Suppressor macrophage treated with lipopolysaccharide for 4 hours (primary cell): ENCODE results near the gene SENP1.
"Not testable (repeated sequence)": the region's sequence is repeated elsewhere in the genome, so short reads cannot be mapped to it uniquely, and the experiment has no call there.

Experiments used
- DNase-seq: peaks from one replicate; pipeline ENCODE4 v3.0.0-alpha.2; 2020

SENP1 gene

GRCh38 chr12:48105867-48106680 is at the start of gene SENP1:
Gene SENP1, minus strand, starts transcription at chr12:48106079. Its CDS starts 4,607 bp downstream, at chr12:48101472.
- peak; percentile 92 for DNase-seq

DNA sequence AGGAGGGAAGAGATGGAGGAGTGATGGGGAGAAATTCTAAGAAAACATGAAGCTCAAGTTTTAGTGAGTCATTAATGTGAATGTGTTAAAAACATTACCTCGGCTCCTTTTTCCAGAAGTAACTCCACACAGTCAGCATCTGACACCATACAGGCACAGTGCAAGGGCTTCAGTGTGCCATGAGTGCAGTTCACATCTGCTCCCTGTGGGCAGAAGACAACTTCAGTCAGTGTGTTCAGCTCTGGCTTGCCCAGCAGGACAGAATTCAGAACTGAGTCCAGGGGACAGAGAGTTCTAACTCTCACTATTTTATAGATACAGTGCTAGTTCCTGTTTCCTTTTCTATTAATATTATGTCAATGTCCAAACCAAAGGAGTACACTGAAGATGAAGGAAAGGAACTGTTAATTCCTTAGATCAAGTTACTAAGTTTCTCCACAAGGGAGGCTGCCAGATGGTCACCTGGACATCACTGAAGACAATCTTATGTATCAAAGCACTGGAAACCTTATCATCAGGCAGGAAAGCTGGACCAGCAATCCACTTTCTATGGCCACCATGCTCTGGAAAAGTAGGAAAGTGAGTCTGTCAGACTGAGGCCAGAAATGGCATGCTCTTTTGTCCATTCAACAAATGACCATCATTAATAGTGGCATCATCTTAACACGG is 45.4 kb upstream of the SENP1 start:
- DNase-seq = no peak

- no peak for DNase-seq
Measured at GRCh38 chr12:48145981-48146380, 40.1 kb upstream of the SENP1 start.

GRCh38 chr12:48143898-48144297 is 38.0 kb upstream of the SENP1 start:
- no peak for DNase-seq

DNA sequence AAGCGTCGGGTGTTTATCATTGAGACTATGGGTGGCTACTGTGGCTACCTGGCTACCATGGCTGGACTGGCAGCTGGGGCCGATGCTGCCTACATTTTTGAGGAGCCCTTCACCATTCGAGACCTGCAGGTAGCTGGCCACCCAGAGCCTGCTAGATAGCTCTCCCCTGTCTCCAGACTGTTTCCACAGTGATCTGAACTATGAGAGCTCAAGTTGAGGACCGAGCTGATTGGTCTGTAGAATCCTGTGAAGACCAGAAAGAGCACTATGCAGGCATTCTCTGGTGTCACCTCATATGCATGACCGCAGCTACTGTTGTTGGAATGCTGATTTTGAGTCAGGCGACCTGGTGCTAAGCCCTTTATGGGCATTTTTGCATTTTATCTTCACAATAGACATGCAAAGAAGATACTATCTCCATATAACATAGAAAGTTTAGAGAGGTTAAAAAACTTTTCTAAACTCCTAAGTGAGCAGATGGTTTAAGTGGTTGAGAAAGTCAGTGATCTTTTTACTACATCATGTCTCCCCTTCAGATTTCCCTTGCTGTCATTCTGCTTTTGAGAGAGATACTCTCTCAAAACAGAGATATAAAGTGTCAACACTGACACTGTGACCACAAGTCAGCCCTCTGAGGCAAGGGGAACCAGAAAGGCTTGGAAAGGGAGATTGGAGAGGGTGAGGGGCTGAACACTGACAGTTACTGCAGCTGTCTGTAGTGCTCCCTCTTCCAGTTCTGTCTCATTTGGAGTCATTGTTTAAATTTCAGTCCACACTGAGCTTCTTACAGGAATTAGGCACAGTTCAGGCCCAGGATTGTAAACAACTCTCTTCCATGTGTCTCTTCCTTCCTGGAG is 37.2 kb upstream of the SENP1 start:
- no peak for DNase-seq

GRCh38 chr12:48135027-48135426 is 29.1 kb upstream of the SENP1 start:
- no peak for DNase-seq

DNA sequence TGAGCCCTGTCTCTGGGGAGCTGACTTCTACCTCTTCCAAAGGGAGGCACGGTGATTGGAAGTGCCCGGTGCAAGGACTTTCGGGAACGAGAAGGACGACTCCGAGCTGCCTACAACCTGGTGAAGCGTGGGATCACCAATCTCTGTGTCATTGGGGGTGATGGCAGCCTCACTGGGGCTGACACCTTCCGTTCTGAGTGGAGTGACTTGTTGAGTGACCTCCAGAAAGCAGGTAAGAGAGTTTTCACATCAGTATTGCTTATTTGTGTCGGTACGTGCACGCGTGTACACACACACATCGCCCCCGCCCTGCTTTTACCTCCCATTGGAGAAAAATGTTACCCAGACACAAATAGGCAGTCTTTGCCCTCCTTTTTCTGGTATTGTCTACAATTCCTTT is 26.9 kb upstream of the SENP1 start:
- DNase-seq = no peak

GRCh38 chr12:48131517-48131916 is 25.6 kb upstream of the SENP1 start:
- DNase-seq = no peak

- DNase-seq = no peak
Measured at GRCh38 chr12:48129376-48129775, 23.5 kb upstream of the SENP1 start.

DNA sequence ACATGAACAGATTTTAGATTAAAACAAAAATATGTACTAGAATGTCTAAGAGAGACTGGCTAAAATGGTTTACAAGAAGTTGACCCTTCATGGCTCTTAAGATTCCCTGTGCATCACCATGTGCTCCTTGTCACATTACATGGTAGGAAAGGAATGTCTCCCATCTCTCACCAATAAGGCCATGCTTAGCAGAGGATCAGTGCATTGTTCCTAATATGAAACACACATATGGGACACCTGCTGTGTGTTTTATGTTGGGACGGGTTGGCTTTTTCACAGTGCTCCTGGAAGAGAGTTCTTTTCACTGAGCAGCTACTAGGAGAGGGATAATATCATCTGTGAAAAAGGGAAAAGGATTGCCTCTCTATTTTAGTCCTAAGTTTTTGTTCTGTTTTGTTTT is 22.9 kb upstream of the SENP1 start:
- DNase-seq = no peak

GRCh38 chr12:48126953-48127630 is 21.2 kb upstream of the SENP1 start:
- no peak for DNase-seq

- DNase-seq = no peak
Measured at GRCh38 chr12:48125985-48126384, 20.1 kb upstream of the SENP1 start.

- DNase-seq = not testable (repeated sequence)
Measured at GRCh38 chr12:48125542-48125941, 19.7 kb upstream of the SENP1 start.

GRCh38 chr12:48123169-48123568 is 17.3 kb upstream of the SENP1 start:
- DNase-seq = no peak

GRCh38 chr12:48122065-48122834 is 16.4 kb upstream of the SENP1 start:
- DNase-seq = no peak

- DNase-seq = no peak
Measured at GRCh38 chr12:48121522-48121921, 15.6 kb upstream of the SENP1 start.

DNA sequence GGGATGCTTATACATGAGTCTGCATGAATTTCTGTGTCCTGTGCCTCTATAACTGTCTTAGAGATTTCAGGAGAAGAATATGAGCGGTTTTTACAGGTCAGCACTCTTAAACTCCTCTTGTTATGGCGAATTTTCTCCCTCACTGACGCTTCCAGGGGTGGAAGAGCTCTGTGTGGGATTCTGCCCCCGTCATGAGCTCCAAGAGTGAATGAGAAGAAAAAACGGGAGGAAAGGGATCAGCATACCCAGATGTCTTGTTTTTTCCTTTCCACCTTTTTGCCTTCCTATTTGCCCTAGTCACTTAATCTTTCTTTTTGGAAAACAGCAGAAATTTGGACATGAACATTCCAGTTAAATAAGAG is 13.9 kb upstream of the SENP1 start:
- DNase-seq = no peak

DNA sequence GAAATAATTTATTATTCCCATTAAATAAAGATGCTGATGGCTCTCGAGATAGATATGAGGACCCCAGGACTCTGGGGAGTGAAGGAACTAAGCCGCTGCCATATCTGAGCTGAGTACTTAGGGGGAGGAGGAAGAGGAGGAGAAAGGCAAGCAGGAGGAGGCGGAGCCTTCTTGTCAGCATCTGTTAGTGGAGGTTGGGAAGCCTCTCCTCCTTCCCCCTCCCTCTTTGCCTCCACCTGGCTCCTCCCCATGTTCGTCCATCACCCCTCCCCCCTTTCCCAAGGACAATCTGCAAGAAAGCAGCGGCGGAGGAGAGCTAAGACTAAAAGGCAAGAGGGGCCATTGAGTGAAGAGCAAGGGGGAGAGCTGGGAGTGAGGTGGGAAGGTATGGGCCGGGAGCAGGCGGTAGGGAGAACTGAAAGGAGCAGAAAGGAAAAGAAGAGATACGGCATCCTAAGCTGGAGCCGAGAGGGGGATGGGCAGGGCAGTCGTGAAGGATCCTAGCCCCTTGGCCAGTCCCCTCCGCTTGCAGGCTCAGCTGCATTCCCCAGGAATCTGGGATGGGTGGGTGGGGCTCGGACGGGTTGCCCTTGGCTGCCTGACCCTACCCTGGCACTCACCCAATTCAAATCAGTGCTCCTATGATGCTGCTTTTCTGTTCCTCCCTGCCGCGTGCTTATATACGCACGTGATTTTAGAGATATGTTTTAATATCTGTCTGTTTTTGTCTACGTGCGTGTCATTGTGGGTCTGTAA is 13.4 kb upstream of the SENP1 start, which contains the start of gene PFKM:
PFKM (plus strand) TSS at position 287 of the 756 bp plus-strand sequence. CDS start 3,411 bp downstream, outside the sequence.
- DNase-seq = peak; percentile 56

DNA sequence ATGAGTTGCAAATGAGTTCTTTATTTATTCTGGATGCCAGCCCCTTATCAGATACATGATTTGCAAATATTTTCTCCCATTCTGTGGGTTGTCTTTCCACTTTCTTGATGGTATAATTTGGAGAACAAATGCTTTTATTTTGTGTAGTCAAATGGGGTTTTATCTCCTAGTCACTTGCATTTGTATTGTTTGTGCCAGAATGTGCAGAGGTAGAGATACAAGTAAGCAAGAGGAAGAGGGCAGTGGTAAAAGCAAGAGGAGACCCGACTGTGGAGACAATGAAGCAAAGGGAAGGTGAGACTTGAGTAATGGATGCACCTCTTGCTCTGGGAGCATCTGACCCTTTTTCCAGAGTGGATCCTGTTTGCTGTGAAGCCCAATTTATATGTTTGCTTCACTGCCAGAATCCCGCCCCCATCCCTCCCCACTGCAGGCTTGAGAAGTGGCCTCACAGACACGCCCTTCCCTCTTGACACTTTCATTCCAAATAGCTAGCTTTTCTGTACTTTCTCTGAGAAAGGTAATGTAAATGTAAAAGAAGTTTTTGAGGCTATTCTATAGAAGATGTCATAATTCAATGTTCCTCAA is 12.5 kb upstream of the SENP1 start:
- no peak for DNase-seq

DNA sequence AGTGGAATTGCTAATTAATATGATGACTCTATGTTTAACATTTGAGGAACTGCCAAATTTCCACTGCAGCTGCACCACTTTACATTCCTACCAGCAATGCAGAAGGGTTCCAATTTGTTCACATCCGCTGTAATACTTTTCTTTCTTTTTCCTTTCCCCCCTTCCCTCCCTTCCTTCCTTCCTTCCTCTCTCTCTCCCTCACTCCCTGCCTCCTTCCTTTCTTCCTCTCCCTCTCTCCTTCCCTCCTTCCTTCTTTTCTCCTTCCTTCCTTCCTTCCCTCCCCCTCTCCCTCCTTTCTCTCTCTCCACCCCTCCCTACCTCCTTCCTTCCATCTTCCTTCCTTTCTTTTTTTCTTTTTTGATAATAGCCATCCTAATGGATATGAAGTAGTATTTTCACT is 10.1 kb upstream of the SENP1 start:
- DNase-seq = no peak

- not testable (repeated sequence) for DNase-seq
Measured at GRCh38 chr12:48111312-48111693, 5.4 kb upstream of the SENP1 start.
